GM20431 (cell line): Measurements from ENCODE around the gene VAV2.

ENCODE experiments used
- in situ Hi-C: fragments of 300-500 bp; cut with MseI, MboI; formaldehyde crosslinking; loops from one replicate; pipeline ENCODE4 v1.15.0; 2020; ENCODE audit warnings: low sequenced_read_pairs; ENCODE audit not compliant: unreplicated experiment

The VAV2 gene

GRCh38 chr9:133780962-133781827 is 210.9 kb downstream of the VAV2 start:
- in situ Hi-C loops, result no loop called here

- in situ Hi-C loops, result no loop called here
Observed at GRCh38 chr9:133780404-133780945, 211.6 kb downstream of the VAV2 start.

GRCh38 chr9:133779516-133780403 is 212.4 kb downstream of the VAV2 start:
- in situ Hi-C loops, result no loop called here

GRCh38 chr9:133779081-133779480 is 213.0 kb downstream of the VAV2 start:
- in situ Hi-C loops, result no loop called here

GRCh38 chr9:133778336-133779013 is 213.6 kb downstream of the VAV2 start:
- in situ Hi-C loops, result no loop called here

- in situ Hi-C loops, result no loop called here
Observed at GRCh38 chr9:133777871-133778270, 214.3 kb downstream of the VAV2 start.

GRCh38 chr9:133777068-133777791 is 214.9 kb downstream of the VAV2 start:
- in situ Hi-C loops, result no loop called here

GRCh38 chr9:133775951-133776905 is 215.9 kb downstream of the VAV2 start:
- in situ Hi-C loops, result no loop called here

GRCh38 chr9:133775291-133775690 is 216.8 kb downstream of the VAV2 start:
- in situ Hi-C loops, result no loop called here

GRCh38 chr9:133774799-133775198 is 217.3 kb downstream of the VAV2 start:
- in situ Hi-C loops, result no loop called here

- in situ Hi-C loops, result no loop called here
Observed at GRCh38 chr9:133773889-133774655, 218.1 kb downstream of the VAV2 start.

- in situ Hi-C loops, result no loop called here
Observed at GRCh38 chr9:133772581-133772980, 219.5 kb downstream of the VAV2 start.

- in situ Hi-C loops, result no loop called here
Observed at GRCh38 chr9:133771486-133772482, 220.3 kb downstream of the VAV2 start.

GRCh38 chr9:133770076-133770777 is 221.9 kb downstream of the VAV2 start:
- in situ Hi-C loops, result no loop called here

GRCh38 chr9:133769511-133770075 is 222.5 kb downstream of the VAV2 start:
- in situ Hi-C loops, result no loop called here
